NT2/D1 (cell line): Measurements from ENCODE around the gene ZBTB24.

Source experiments
- DNase-seq: peaks from one replicate; pipeline ENCODE4 v3.0.0-alpha.2; 2011; ENCODE audit warnings: low read depth, low spot score
- H3K27me3 ChIP-seq: 2 replicates; pipeline ENCODE4 v1.6.0; 2011; ENCODE audit warnings: mild to moderate bottlenecking; ENCODE audit not compliant: insufficient read length, insufficient read depth
- H3K36me3 ChIP-seq: 2 replicates; pipeline ENCODE4 v1.6.1; 2011; ENCODE audit warnings: mild to moderate bottlenecking, low read length, mixed read lengths; ENCODE audit not compliant: insufficient read depth, insufficient read length
- H3K4me1 ChIP-seq: 2 replicates; pipeline ENCODE4 v1.5.1; 2011; ENCODE audit not compliant: insufficient read depth, insufficient read length
- H3K4me3 ChIP-seq: 2 replicates; pipeline ENCODE4 v1.5.1; 2011; ENCODE audit warnings: low read depth; ENCODE audit not compliant: insufficient read length
- H3K9ac ChIP-seq: 2 replicates; pipeline ENCODE4 v1.6.0; 2011; ENCODE audit warnings: low read depth; ENCODE audit not compliant: insufficient read length
- H3K9me3 ChIP-seq: 2 replicates; pipeline ENCODE4 v1.5.1; 2011; ENCODE audit warnings: mild to moderate bottlenecking, low read length; ENCODE audit not compliant: insufficient read depth
- SUZ12 ChIP-seq: IDR thresholded peaks from 2 replicates; pipeline ENCODE4 v1.6.1; 2011; ENCODE audit not compliant: insufficient read length, insufficient read depth; ENCODE audit errors: extremely low read depth
- YY1 ChIP-seq: IDR thresholded peaks from 2 replicates; pipeline ENCODE4 v1.6.1; 2011; ENCODE audit not compliant: insufficient read length, insufficient read depth
- ZNF274 ChIP-seq: IDR thresholded peaks from 2 replicates; pipeline ENCODE4 v1.6.1; 2011; ENCODE audit warnings: mild to moderate bottlenecking, low read depth, low read length

The ZBTB24 gene

GRCh38 chr6:109496036-109496772 is 13.2 kb upstream of the ZBTB24 start:
- H3K36me3 ChIP-seq, result no peaks in the 10 kb centered on the region
- H3K9me3 ChIP-seq, result no peaks in the 10 kb centered on the region
- no peak overlapping the region for H3K4me3 ChIP-seq
- DNase-seq, result no peak
- no peak overlapping the region for H3K9ac ChIP-seq
- TF ChIP-seq SUZ12 (no peak), ZNF274 (no peak), YY1 (no peak)
- H3K27me3 ChIP-seq, result no peaks in the 10 kb centered on the region
- H3K4me1 ChIP-seq, result no peaks in the 10 kb centered on the region

- DNase-seq, result no peak
- no peak overlapping the region for H3K9ac ChIP-seq
- no peaks in the 10 kb centered on the region for H3K9me3 ChIP-seq
- TF ChIP-seq SUZ12, result no peak
- no peak for TF ChIP-seq YY1
- no peak for TF ChIP-seq ZNF274
- H3K4me3 ChIP-seq, result no peak overlapping the region
- no peaks in the 10 kb centered on the region for H3K4me1 ChIP-seq
- H3K36me3 ChIP-seq, result no peaks in the 10 kb centered on the region
- no peaks in the 10 kb centered on the region for H3K27me3 ChIP-seq
Observed at GRCh38 chr6:109493865-109494264, 10.8 kb upstream of the ZBTB24 start.

- DNase-seq, result no peak
- H3K27me3 ChIP-seq, result no peaks in the 10 kb centered on the region
- no peaks in the 10 kb centered on the region for H3K36me3 ChIP-seq
- TF ChIP-seq SUZ12, result no peak
- TF ChIP-seq ZNF274, result no peak
- TF ChIP-seq YY1, result no peak
- H3K4me3 ChIP-seq, result no peak overlapping the region
- H3K9ac ChIP-seq, result no peak overlapping the region
- no peaks in the 10 kb centered on the region for H3K4me1 ChIP-seq
- H3K9me3 ChIP-seq, result no peaks in the 10 kb centered on the region
Observed at GRCh38 chr6:109491207-109491938, 8.4 kb upstream of the ZBTB24 start.

GRCh38 chr6:109490713-109491112 is 7.7 kb upstream of the ZBTB24 start:
- no peaks in the 10 kb centered on the region for H3K27me3 ChIP-seq
- no peaks in the 10 kb centered on the region for H3K36me3 ChIP-seq
- no peak for DNase-seq
- no peak overlapping the region for H3K9ac ChIP-seq
- no peaks in the 10 kb centered on the region for H3K9me3 ChIP-seq
- TF ChIP-seq ZNF274 (no peak), SUZ12 (no peak), YY1 (no peak)
- H3K4me1 ChIP-seq, result no peaks in the 10 kb centered on the region
- no peak overlapping the region for H3K4me3 ChIP-seq

- Histone ChIP-seq H3K36me3 (no peaks in the 10 kb centered on the region), H3K4me3 (no peak overlapping the region), H3K9me3 (no peaks in the 10 kb centered on the region), H3K4me1 (peaks cover 3% of the 10 kb centered on the region), H3K9ac (no peak overlapping the region), H3K27me3 (peaks cover 18% of the 10 kb centered on the region)
- TF ChIP-seq YY1, result no peak
- TF ChIP-seq SUZ12, result no peak
- TF ChIP-seq ZNF274, result no peak
- DNase-seq, result no peak
Observed at GRCh38 chr6:109488001-109488400, 5.0 kb upstream of the ZBTB24 start.

- H3K36me3 ChIP-seq, result peaks cover 8% of the 10 kb centered on the region
- H3K9ac ChIP-seq, result no peak overlapping the region
- peaks cover 18% of the 10 kb centered on the region for H3K27me3 ChIP-seq
- no peaks in the 10 kb centered on the region for H3K9me3 ChIP-seq
- DNase-seq, result no peak
- no peak for TF ChIP-seq SUZ12
- no peak for TF ChIP-seq ZNF274
- no peak for TF ChIP-seq YY1
- H3K4me1 ChIP-seq, result peaks cover 3% of the 10 kb centered on the region
- H3K4me3 ChIP-seq, result no peak overlapping the region
Observed at GRCh38 chr6:109486068-109486467, 3.0 kb upstream of the ZBTB24 start.

GRCh38 chr6:109485266-109485935 is 2.4 kb upstream of the ZBTB24 start:
- no peak overlapping the region for H3K9ac ChIP-seq
- H3K9me3 ChIP-seq, result no peaks in the 10 kb centered on the region
- DNase-seq, result no peak
- peaks cover 18% of the 10 kb centered on the region for H3K27me3 ChIP-seq
- TF ChIP-seq SUZ12, result no peak
- H3K4me3 ChIP-seq, result no peak overlapping the region
- peaks cover 3% of the 10 kb centered on the region for H3K4me1 ChIP-seq
- H3K36me3 ChIP-seq, result peaks cover 14% of the 10 kb centered on the region
